LNCaP clone FGC (cell line): Measurements from ENCODE around the gene PROKR1.

Source experiments
- DNase-seq: peaks from one replicate; pipeline ENCODE4 v3.0.0-alpha.2; 2011; ENCODE audit warnings: low read depth
- H3K4me3 ChIP-seq: 2 replicates; pipeline ENCODE4 v1.5.1; 2011; ENCODE audit warnings: mild to moderate bottlenecking, low read depth, low read length, control low read depth
- CTCF ChIP-seq: IDR thresholded peaks from 2 replicates; pipeline ENCODE4 v1.5.1; 2012; ENCODE audit warnings: mild to moderate bottlenecking; ENCODE audit not compliant: control insufficient read depth, insufficient read depth; ENCODE audit errors: extremely low read depth

PROKR1 gene

DNA sequence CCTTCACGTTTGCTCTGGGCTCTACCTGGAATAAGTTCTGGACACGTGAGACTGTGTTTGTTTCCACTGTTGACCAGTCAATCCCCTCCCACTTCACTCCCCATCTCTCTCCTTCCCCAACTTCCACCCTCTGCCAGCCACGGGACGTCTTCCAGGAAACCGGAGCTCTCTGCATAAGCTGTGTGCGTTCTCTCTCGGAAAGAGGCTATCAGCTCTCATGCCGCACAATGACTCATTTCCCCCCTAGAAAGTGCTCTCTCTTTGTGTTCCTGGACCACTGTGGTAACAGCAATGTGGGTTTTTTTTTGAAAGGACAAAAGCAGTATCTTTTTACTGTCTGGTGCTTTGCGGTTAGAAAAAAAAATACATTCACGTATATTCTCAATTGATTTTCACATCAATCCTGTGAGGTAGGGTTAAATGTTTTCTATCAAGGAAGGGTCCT lies 10.2 kb downstream of the PROKR1 start:
- no peak for TF ChIP-seq CTCF
- H3K4me3 ChIP-seq: no peak overlapping the region
- no peak for DNase-seq

DNA sequence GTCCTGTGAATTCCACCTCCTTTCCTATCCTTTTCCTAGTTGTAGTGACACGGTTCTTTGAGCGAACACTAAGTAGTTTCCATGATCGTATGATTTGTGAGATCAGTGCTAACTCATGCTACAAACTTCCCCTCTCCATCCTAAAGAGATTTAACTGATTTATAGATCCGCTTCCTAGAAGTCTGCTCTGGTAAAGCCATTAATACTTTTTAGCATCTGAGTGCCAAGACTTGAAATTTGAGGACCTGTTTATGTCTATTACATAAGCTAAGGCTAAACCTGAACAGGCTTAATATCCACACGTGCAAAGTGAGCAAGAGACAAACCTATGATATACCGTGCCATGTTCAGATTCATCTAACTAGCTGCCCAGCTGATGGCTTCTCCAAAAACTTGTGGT lies 14.9 kb downstream of the PROKR1 start:
- TF ChIP-seq CTCF: no peak
- no peak overlapping the region for H3K4me3 ChIP-seq
- DNase-seq: no peak

DNA sequence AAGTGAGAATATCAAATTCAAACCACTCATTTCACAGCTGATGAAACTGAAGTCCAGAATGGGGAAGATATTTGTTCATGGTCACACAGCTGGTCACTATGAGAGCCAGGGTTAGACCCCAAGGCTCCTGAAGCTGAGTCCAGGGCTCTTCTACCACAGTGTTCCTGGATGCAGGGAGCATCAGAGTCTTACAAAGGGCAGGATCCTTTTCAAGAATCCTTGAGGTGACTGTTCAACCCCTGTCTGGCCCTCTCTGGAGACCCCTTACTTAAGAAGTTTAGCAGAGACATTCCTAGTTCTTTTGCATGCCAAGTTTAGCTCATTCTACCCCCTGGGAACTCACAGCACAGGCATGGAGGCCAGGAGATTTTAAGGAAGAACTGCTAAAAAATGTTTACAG lies 15.7 kb downstream of the PROKR1 start:
- no peak overlapping the region for H3K4me3 ChIP-seq
- no peak for DNase-seq
- no peak for TF ChIP-seq CTCF

GRCh38 chr2:68660658-68661057 lies 17.3 kb downstream of the PROKR1 start:
- no peak for TF ChIP-seq CTCF
- no peak for DNase-seq

GRCh38 chr2:68662466-68662865 lies 19.1 kb downstream of the PROKR1 start:
- no peak for TF ChIP-seq CTCF
- no peak for DNase-seq
- no peak overlapping the region for H3K4me3 ChIP-seq

More at GRCh38 chr2:68660658-68661057, 17.3 kb downstream of the PROKR1 start:
- no peak overlapping the region for H3K4me3 ChIP-seq

DNA sequence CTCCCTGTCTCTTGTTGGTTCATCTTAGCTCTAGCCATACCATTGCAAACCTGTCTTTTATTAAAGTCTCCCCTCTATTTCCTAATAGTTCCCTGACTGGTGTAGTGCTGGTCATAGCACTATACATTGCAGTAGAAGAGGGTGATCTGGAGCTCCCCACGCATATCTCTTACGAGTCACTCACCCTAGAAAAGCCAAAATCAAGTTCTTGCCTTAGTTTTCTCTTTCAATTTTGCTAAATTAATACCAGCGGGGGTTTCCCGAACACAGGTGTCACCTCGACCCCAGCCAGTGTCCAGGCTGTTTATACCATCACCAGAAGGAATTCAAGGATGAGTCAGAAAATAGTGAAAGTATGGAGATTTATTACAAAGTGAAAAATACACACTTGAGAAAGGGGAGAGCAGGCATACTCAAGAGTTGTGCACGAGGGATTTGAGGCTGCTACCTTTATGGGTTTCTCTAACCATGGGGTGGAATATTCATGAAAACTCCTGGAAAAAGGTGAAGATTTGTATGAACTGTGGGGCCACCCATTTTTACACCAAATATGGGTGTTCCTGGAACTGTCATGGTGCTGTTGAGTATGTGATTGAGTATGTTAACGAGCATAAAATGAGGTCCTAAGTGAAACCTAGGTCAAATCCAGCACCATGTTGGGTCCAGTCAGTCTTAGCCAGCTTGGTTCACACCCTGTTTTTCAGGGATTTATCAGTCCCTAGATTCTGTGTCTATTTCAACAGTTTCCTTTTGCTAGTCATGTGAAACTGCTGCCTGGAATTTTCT lies 20.2 kb downstream of the PROKR1 start:
- no peak for TF ChIP-seq CTCF
- no peak for DNase-seq
- no peak overlapping the region for H3K4me3 ChIP-seq

- no peak overlapping the region for H3K4me3 ChIP-seq
- DNase-seq: no peak
- no peak for TF ChIP-seq CTCF
These were observed 24.0 kb downstream of the PROKR1 start for GRCh38 chr2:68667371-68667770.
